Upper lobe of left lung (tissue), 6 donors: ENCODE results near the gene CTBP1. TPM values are rescaled to one million over a fixed set of nuclear protein-coding genes. Genes with fewer than 3 reads are reported as not detected.
A peak's percentile ranks its signal among the peaks of the same experiment; 100 is the strongest.

Source experiments
- ATAC-seq, 2 donors: fragments of 200-7000 bp; cut with Tn5 transposase; one replicate each; pipeline ENCODE4 v1.9.1; 2022; ENCODE audit warnings: mild to moderate bottlenecking in 2 of 2, moderate library complexity in 2 of 2; ENCODE audit not compliant: low FRiP score in 2 of 2
- DNase-seq, 2 donors: peaks; one replicate each; pipeline ENCODE4 v3.0.0-alpha.2; 2019 to 2020
- H3K27ac ChIP-seq, 4 donors: fragments of 200-600 bp; sonication (generic); one replicate each; pipeline ENCODE4 v1.5.1; 2016 to 2019
- H3K27me3 ChIP-seq, 4 donors: fragments of 200-600 bp; sonication (generic); one replicate each; pipeline ENCODE4 v1.5.1; 2017 to 2019
- H3K36me3 ChIP-seq, 4 donors: fragments of 200-600 bp; sonication (generic); one replicate each; pipeline ENCODE4 v1.5.1; 2016 to 2019
- H3K4me1 ChIP-seq, 4 donors: fragments of 200-600 bp; sonication (generic); one replicate each; pipeline ENCODE4 v1.5.1; 2018 to 2019
- H3K4me3 ChIP-seq, 4 donors: fragments of 200-600 bp; sonication (generic); one replicate each; pipeline ENCODE4 v1.5.1; 2017 to 2019; ENCODE audit warnings: mild to moderate bottlenecking in 2 of 4, moderate library complexity in 1 of 4
- H3K9me3 ChIP-seq, 4 donors: fragments of 200-600 bp; sonication (generic); one replicate each; pipeline ENCODE4 v1.5.1; 2018 to 2019
- EP300 ChIP-seq, 4 donors: sonication (generic); formaldehyde crosslinking; IDR thresholded peaks; one replicate each; pipeline ENCODE4 v1.5.1; 2017; ENCODE audit warnings: antibody characterized with exemption in 4 of 4, control low read depth in 2 of 4
- POLR2A ChIP-seq, 4 donors: fragments of 450-650 bp; IDR thresholded peaks; one replicate each; pipeline ENCODE4 v1.5.1; 2016 to 2017; ENCODE audit warnings: antibody characterized with exemption in 4 of 4, mild to moderate bottlenecking in 2 of 4
- POLR2AphosphoS5 ChIP-seq, 2 donors: sonication (generic); formaldehyde crosslinking; IDR thresholded peaks; one replicate each; pipeline ENCODE4 v1.5.1; 2017; ENCODE audit warnings: antibody characterized with exemption in 2 of 2
- WGBS, 2 donors: methylation state at CpG; one replicate each; pipeline ENCODE4 v1.1.5; 2017 to 2018; 5-methylcytosine and 5-hydroxymethylcytosine counted together
- total RNA-seq, 6 donors: library from RNA; depleted of rRNA in 4 of 6; stranded (reverse); fragments of >200 nt in 4 of 6; gene quantifications; one replicate each; pipeline versions ENCODE4 v1.1.0 to v1.2.1, GENCODE V29; 2016 to 2021
- TF ChIP-seq, protein P1 (sequence below), 6 experiments: fragments of 450-650 bp in 4 of 6; fragments of 200-600 bp in 2 of 6; sonication (generic) in 2 of 6; IDR thresholded peaks; one replicate each; pipeline ENCODE4 v1.5.1; 2016 to 2019; ENCODE audit warnings: antibody characterized with exemption in 6 of 6
- donor health status: DM: no; HTN: no; CAD: no; lungs with moderate emphysema.
- donor health status: DM: no; HTN: yes; CAD: no; lungs with severe emphysema.

CTBP1 gene
- total RNA-seq, 6 donors from 2014 or later = 142 to 483 (median 213) TPM

DNA sequence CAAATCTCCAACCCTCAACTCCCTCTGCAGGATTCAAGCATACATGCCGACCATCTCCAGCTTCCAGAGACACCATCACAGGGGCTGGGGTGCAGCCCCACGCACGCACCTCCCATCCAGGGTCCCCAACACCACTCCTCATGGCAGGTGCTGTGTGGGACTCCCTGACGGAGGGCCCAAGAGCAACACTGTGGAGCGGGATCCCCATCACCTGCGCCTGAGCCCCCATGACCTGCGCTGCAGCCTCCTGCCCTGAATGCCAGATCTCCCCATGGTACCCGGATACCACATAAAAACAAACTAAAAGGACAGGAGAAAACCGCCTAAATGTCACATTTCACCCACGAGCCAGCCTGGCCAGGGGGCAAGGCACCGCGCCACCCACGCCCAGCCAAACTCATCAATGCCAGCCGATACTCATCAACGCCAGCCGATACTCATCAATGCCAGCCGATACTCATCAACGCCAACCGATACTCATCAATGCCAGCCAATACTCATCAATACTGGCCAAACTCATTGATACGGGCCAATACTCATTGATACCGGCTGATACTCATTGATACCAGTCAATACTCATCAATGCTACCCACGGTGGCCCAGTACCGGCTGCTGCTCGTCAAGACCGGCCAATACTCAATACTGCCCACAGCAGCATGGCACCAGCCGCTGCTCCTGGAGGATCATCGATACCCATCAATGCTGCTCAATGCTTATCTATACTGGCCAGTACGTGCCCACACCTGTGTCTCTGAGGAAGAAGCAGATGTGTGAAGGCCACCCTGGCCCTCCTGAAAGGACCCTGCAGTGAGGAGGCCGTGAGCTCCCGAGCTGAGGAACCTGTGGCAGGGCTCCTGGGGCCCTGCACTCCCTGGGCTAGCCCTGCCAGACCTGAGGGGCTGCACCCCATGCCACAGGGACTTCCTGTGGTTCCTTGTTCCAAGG, 6.2 kb downstream of the CTBP1 start:
- Histone ChIP-seq H3K27ac (peak overlapping the region in 1 of 4 donors; percentile 7), H3K36me3 (peaks cover 8 to 36% (median 28%) of the 10 kb centered on the region in 4 donors), H3K27me3 (no peaks in the 10 kb centered on the region), H3K4me1 (peaks cover 56 to 62% (median 58%) of the 10 kb centered on the region in 4 donors), H3K4me3 (no peak overlapping the region), H3K9me3 (no peaks in the 10 kb centered on the region)
- WGBS, 2 donors = 94 to 95% methylated on average over 21 to 30 of the region's 30 CpGs
- TF ChIP-seq, protein P1, sequence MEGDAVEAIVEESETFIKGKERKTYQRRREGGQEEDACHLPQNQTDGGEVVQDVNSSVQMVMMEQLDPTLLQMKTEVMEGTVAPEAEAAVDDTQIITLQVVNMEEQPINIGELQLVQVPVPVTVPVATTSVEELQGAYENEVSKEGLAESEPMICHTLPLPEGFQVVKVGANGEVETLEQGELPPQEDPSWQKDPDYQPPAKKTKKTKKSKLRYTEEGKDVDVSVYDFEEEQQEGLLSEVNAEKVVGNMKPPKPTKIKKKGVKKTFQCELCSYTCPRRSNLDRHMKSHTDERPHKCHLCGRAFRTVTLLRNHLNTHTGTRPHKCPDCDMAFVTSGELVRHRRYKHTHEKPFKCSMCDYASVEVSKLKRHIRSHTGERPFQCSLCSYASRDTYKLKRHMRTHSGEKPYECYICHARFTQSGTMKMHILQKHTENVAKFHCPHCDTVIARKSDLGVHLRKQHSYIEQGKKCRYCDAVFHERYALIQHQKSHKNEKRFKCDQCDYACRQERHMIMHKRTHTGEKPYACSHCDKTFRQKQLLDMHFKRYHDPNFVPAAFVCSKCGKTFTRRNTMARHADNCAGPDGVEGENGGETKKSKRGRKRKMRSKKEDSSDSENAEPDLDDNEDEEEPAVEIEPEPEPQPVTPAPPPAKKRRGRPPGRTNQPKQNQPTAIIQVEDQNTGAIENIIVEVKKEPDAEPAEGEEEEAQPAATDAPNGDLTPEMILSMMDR (IDR thresholded peaks at IDR 0.05) = no peak
- TF ChIP-seq POLR2A (IDR thresholded peaks at IDR 0.05) (no peak), EP300 (IDR thresholded peaks at IDR 0.05) (no peak), POLR2AphosphoS5 (IDR thresholded peaks at IDR 0.05) (no peak)
- ATAC-seq = no peak
- DNase-seq = peak; percentile 13 to 46

- H3K4me3 ChIP-seq = no peak overlapping the region
- no peaks in the 10 kb centered on the region for H3K9me3 ChIP-seq
- no peaks in the 10 kb centered on the region for H3K27me3 ChIP-seq
- H3K4me1 ChIP-seq = peaks cover 51 to 58% (median 54%) of the 10 kb centered on the region in 4 donors
- peak in 1 of 2 donors; percentile 57 for DNase-seq
- H3K27ac ChIP-seq = no peak overlapping the region
- WGBS, 2 donors = 87% methylated on average over 24 of the region's 24 CpGs; no CpG with 5 or more reads in 1 of the 2 donors
- ATAC-seq = no peak
- TF ChIP-seq EP300 (IDR thresholded peaks at IDR 0.05) (no peak), POLR2AphosphoS5 (IDR thresholded peaks at IDR 0.05) (no peak), POLR2A (IDR thresholded peaks at IDR 0.05) (no peak)
- TF ChIP-seq, protein P1 (IDR thresholded peaks at IDR 0.05) = no peak
- peaks cover 8 to 43% (median 32%) of the 10 kb centered on the region in 4 donors for H3K36me3 ChIP-seq
Observed at GRCh38 chr4:1241936-1242505, 6.9 kb downstream of the CTBP1 start.

DNA sequence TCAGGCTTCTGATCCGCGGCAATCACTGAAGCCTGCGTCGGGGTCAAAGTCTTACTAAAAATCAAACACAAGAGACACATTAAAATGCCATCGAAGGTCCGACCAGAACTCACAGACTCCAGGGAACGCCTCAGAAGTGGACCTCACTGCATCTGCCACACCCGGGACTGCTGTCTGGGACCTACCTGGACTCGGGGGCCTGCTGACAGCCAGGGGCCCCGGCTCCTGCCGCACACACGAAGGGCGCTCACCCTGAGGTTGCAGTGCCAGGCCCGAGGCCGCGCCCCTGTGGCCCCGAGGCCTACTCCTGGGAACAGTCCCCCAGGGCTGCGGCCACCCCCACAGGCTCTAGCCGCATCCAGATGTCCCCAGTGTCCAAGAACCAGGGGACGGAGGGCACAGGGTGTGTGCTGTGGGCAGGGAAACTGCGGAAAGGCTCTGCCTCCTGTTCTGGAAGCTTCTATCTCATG, 7.4 kb downstream of the CTBP1 start:
- Histone ChIP-seq H3K9me3 (no peaks in the 10 kb centered on the region), H3K27me3 (no peaks in the 10 kb centered on the region), H3K36me3 (peaks cover 8 to 48% (median 36%) of the 10 kb centered on the region in 4 donors), H3K4me1 (peaks cover 46 to 53% (median 49%) of the 10 kb centered on the region in 4 donors), H3K4me3 (no peak overlapping the region), H3K27ac (no peak overlapping the region)
- TF ChIP-seq POLR2AphosphoS5 (IDR thresholded peaks at IDR 0.05) = no peak
- TF ChIP-seq POLR2A (IDR thresholded peaks at IDR 0.05) = no peak
- TF ChIP-seq EP300 (IDR thresholded peaks at IDR 0.05) = no peak
- TF ChIP-seq, protein P1 (IDR thresholded peaks at IDR 0.05) = no peak
- DNase-seq (peak in 1 of 2 donors; percentile 64), ATAC-seq (no peak)
- 92 to 95% methylated on average over 6 to 21 of the region's 21 CpGs for WGBS, 2 donors

- peaks cover 11 to 54% (median 42%) of the 10 kb centered on the region in 4 donors for H3K36me3 ChIP-seq
- ATAC-seq (no peak), DNase-seq (peak; percentile 13 to 64)
- no peaks in the 10 kb centered on the region for H3K27me3 ChIP-seq
- TF ChIP-seq, protein P1 (IDR thresholded peaks at IDR 0.05) = no peak
- TF ChIP-seq POLR2AphosphoS5 (IDR thresholded peaks at IDR 0.05) = no peak
- no peak for TF ChIP-seq EP300 (IDR thresholded peaks at IDR 0.05)
- TF ChIP-seq POLR2A (IDR thresholded peaks at IDR 0.05) = no peak
- H3K27ac ChIP-seq = no peak overlapping the region
- WGBS, 2 donors = 90 to 92% methylated on average over 22 to 36 of the region's 37 CpGs
- no peaks in the 10 kb centered on the region for H3K9me3 ChIP-seq
- peaks cover 40 to 47% (median 43%) of the 10 kb centered on the region in 4 donors for H3K4me1 ChIP-seq
- no peak overlapping the region for H3K4me3 ChIP-seq
Observed at GRCh38 chr4:1240721-1241465, 8.0 kb downstream of the CTBP1 start.
